HG03354 (cell line): Measurements from ENCODE around the gene SLC32A1.

Experiments used
- ATAC-seq: cut with Tn5 transposase; IDR thresholded peaks from one replicate; pipeline ENCODE4 v1.9.1; 2021; ENCODE audit warnings: mild to moderate bottlenecking; ENCODE audit not compliant: unreplicated experiment, poor library complexity, severe bottlenecking

SLC32A1 gene

GRCh38 chr20:38723848-38724625 lies at the start of gene SLC32A1:
SLC32A1 (plus strand) TSS chr20:38724486; CDS start chr20:38724725, 239 bp downstream.
- no peak for ATAC-seq

GRCh38 chr20:38674765-38675133 lies 49.5 kb upstream of the SLC32A1 start:
- no peak for ATAC-seq

- ATAC-seq = no peak
Measured at GRCh38 chr20:38676576-38676975, 47.7 kb upstream of the SLC32A1 start.

- no peak for ATAC-seq
Measured at GRCh38 chr20:38680500-38681306, 43.6 kb upstream of the SLC32A1 start.

- ATAC-seq = no peak
Measured at GRCh38 chr20:38685271-38685670, 39.0 kb upstream of the SLC32A1 start.

DNA sequence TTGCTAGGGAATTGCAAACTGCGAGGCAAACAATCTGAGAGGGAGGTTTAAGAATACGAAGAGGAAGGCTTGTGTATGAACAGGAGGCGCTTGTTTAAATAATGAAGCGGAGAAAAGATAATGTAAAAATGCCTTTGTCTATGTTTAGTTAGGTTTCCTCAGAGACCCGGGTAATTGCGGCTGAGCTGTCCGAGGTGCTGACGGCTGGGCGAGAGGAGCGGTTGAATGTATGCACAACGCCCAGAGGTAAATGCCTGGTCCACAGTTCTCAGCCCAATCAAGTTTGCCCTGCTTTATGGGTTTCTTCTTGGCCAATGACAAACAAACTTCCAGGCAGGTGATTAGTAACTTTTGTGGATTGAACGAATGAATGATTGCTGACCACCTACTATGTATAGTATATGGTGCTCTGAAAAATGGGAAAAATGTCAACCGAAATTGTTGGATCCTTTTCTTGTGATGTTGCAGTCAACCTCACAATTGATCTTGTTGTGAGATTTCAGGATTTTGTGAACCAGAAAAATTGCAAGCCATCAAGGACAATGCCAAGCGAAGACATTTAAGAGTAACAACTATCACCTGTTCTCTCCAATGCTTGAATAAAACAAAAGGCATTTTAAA lies 38.3 kb upstream of the SLC32A1 start:
- no peak for ATAC-seq

- no peak for ATAC-seq
Measured at GRCh38 chr20:38692436-38693411, 31.6 kb upstream of the SLC32A1 start.

DNA sequence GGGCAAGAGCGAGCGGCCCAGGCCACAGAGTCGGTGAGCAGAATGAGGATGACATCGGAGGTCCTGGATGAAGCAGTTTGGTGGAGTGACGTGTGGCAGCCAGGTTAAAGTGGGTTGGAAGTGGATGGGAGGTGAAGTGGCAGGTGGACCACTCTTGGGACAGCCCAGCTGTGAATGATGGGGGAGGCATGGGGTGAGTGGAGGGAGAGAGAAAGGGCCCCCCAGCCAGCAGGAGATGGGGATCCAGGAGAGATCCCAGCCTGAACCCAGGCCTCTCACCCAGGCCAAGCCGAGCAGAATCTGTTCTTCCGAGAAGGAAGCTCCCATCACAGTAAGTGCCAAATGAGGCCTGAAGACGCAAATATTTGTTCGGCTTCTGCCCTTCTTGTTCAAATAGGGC lies 27.0 kb upstream of the SLC32A1 start:
- ATAC-seq = no peak

GRCh38 chr20:38698541-38698940 lies 25.7 kb upstream of the SLC32A1 start:
- ATAC-seq = no peak

- no peak for ATAC-seq
Measured at GRCh38 chr20:38700141-38700540, 24.1 kb upstream of the SLC32A1 start.

DNA sequence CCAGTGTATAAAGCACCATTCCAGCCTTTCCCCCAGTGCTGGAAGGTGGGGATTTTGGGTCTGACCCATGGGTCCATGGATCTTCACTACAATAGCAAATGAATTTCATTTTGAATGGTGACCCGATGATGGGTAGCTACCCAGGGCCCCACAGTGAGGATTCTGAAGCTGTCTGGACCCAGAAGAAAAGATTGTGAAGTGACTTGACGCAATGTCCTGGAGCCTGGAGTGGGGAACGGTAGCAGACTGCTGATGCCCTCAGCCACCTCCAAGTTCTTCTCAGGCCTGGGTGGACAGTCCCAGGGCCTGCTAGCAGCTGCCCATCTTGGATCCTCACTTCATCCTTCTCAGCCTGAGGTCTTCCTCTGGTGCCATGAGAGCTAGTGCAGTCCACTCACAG lies 23.4 kb upstream of the SLC32A1 start:
- ATAC-seq = no peak

DNA sequence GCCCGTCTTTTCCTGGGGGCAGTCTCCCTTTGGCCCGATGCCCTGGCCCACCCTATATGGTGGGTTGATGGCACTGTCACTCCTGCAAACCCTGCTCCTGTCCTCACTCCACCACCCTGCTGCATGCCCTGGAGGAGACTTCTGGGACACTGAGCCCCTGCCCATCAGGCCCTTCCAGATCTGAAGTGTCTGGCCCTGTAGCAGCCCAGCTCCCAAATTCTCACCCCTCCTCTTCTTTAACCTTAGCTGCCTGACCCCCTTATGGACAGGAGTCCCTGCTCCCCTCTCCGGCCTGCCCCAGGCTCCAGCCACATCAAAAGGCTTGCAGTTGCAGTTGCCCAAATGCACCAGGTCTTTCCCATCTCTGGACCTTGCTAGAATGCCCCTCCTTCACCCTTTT lies 20.8 kb upstream of the SLC32A1 start:
- ATAC-seq = no peak

DNA sequence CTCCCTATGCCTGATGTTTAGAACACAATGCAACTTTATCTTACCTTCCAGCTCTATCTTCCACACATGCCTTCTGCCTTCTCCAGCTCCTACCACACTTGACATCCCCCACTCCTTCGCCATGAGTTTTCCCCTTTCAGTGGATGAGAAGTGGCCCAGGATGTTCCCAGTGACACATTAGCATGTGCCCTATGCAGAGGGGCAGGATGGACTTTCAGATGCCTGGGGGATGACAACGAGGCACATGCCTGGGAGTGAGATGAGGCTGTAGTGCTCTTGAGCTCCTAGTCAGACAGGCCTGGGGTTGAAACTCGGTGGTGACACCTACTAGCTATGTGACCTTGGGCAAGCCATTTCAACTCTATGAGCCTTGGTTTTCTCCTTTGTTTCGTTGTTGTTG lies 20.1 kb upstream of the SLC32A1 start:
- no peak for ATAC-seq

DNA sequence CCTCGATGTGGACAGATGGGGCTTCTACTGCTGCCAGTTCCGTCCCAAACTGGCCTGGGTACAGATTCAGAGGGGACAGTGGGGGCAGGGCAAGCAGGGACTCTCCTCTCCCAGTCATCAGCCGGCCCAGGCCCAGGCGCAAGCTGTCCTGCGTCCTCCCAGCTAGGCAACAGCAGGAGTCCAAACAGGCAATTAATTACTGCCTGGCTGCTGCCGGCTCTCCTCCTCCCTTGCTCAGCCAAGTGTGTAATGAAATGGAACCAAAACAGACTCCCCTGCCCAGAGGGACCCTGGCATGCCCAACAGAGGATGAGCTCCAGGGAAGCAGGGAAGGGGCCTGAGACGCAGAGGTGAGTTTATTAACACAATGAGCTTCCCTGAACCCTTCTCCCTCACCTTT lies 17.8 kb upstream of the SLC32A1 start:
- no peak for ATAC-seq

- ATAC-seq = no peak
Measured at GRCh38 chr20:38714308-38714707, 10.0 kb upstream of the SLC32A1 start.

DNA sequence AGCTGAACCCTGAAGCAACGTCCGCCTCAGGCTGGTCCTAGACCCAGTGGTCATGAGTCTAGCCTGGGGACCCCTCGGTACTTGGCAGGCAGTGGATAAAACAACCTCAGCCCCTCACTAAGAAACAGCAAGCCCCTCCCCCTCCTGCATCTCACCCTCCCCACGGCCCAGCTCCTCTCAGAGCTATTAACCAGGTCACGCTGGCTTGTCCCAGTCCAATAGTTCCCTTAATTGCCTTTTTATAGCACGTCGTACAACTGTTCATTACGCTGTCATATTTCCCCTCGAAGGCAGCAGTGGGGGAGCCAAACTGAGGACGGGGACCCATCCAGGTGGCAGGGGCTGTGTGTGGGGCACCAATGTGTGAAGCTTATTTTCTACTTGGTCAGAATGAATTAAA lies 8.6 kb upstream of the SLC32A1 start:
- ATAC-seq = no peak

DNA sequence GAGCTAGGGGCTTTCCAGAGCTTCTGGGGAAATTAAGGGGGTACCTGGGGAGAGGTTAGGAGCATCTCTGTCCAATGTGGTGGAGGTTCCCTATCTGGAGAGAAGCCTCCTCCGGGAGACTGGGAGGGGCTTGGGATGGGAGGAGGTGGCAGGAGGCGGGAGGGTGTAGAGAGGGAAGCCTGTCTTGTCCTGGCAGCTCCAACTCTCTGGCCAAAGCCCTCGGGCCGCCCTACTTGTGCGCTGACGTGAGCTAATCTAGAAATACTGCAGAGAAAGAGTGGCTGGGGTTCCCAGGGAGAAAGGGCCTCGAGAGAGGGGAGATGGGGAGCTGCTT lies 1.6 kb upstream of the SLC32A1 start:
- no peak for ATAC-seq

DNA sequence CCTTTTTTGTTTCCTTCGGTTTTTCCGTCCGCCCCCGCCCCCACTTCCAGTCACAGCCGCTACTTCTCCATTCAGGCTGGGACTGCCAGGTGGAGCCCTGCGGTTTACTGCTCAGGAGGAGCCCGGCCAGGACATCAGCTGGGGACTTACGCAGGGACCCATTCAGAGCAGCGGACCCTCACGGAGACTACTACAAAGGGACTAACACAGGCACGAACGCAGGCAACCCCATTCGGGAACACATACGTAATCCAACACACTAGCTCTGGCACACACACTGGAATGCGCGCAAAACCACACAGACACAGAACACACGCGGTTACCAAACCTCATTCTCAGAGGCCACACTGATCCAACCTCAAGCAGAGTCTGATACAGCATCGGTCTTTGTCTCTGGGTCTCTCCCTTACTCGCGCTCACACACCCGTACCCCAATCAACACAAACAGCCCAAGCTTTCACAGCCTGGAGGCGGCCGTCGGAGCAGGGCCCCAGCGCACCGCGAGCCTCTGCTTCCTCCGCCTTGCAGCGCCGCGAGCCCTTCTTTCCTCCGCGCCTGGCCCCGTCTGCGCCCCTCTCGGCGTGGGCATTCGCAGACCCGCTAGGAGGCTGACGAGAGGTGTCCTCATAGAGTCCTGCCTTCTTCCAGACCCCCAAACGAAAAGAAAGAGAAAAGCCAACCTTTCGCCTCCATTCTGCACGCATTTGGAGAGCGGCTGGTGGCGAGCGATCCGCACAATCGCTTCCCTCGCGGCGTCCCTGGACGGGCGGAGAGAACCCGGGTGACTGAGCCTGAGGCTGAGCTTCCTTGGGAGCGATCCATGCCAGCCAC lies 1.1 kb upstream of the SLC32A1 start:
- no peak for ATAC-seq

DNA sequence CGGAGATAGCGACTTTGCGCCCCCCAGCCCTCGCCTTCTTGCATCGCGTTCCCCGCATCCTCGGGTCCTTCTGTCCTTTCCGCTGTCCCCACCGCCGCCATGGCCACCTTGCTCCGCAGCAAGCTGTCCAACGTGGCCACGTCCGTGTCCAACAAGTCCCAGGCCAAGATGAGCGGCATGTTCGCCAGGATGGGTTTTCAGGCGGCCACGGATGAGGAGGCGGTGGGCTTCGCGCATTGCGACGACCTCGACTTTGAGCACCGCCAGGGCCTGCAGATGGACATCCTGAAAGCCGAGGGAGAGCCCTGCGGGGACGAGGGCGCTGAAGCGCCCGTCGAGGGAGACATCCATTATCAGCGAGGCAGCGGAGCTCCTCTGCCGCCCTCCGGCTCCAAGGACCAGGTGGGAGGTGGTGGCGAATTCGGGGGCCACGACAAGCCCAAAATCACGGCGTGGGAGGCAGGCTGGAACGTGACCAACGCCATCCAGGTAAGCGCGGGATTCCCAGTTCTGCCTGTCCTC lies 401 bp downstream of the SLC32A1 start:
- no peak for ATAC-seq
